Measurements from ENCODE around the gene HTRA3.
"Not testable (repeated sequence)": the region's sequence is repeated elsewhere in the genome, so short reads cannot be mapped to it uniquely, and the experiment has no call there.

Gene HTRA3

GRCh38 chr4:8348071-8348470 lies 78.5 kb downstream of the HTRA3 start:
- DNase-seq: no peak

DNA sequence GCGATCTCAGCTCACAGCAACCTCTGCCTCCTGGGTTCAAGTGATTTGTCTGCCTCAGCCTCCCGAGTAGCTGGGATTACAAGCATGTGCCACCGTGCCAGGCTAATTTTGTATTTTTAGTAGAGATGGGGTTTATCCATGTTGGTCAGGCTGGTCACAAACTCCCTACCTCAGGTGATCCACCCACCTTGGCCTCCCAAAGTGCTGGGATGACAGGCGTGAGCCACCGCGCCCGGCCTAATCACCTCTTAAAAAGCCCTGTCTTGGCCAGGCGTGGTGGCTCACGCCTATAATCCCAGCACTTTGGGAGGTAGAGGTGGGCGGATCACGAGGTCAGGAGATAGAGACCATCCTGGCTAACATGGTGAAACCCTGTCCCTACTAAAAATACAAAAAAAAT lies 79.7 kb downstream of the HTRA3 start:
- not testable (repeated sequence) for DNase-seq

DNA sequence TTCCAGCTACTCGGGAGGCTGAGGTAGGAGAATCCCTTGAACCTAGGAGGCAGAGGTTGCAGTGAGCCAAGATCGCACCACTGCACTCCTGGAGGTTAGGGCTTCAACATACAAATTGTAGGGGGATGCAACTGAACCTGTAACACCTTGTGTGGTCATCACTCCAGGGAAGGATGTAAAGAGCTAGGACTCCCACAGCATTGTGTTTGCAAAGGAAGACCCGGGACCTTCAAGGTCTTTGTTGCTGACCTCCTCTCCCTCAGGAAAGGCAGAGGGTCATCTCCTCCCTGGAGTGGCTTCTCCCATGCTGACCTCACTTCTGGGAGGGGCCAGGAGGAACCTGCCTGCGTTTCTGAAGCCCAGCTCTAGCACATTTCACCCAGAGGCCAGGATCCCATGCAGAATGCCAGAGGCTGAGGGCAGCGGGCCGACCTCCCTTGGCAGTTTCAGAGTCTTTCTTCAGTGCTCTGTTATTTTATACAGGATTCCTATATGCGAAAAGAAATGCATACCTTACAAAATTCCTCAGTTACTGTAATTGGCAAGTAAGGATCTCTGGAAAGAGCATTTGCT lies 80.2 kb downstream of the HTRA3 start:
- DNase-seq: peak; percentile 4

DNA sequence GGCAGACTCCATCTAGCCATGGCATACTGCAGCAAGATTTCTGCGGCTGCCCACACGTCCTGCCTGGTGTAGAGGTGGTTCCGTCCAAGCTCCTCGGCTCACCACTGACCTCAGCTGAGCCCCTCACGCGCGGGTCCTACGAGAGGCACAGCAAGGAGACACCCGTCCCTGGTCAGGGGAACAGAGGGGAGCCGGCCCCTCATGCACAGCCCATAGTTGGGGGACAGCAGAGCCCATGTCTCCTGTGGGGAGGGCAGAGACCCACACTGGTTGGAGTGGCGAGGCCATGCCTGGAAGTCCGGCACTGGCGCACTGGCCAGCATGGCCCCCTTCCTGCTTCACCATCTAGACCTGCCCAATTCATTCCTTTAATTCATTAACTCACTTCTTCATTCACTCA lies 80.8 kb downstream of the HTRA3 start:
- peak; percentile 6 for DNase-seq

- DNase-seq: peak; percentile 8
These were observed 81.4 kb downstream of the HTRA3 start for GRCh38 chr4:8350841-8351461.

- no peak for DNase-seq
These were observed 82.4 kb downstream of the HTRA3 start for GRCh38 chr4:8351931-8352367.

GRCh38 chr4:8352368-8353157 lies 83.0 kb downstream of the HTRA3 start:
- DNase-seq: peak; percentile 13

DNA sequence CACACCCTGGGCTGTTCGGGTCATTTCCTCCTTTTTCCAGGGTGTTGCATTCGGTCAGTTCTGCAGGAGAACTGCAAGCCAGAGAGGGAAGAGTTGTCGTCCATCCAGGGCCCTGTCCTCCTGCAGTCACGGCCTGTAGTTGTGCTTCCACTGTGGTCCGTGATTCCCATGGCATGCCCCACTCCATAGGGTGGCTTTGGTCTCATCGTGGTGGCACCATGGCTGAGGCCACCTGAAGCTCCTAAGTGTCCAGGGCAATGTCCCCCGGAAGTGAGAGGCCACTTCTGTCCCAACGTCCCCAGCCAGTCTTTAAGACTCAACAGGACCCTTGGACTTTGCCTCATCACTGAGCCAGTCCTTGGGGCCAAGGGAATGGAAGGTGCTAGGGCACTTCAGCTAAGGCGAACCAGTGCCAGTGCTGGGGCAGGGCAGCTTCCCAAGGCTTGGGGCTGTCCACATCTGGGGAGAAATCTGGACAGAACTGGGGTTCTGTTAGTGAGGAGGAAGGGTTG lies 83.7 kb downstream of the HTRA3 start:
- DNase-seq: peak; percentile 3

DNA sequence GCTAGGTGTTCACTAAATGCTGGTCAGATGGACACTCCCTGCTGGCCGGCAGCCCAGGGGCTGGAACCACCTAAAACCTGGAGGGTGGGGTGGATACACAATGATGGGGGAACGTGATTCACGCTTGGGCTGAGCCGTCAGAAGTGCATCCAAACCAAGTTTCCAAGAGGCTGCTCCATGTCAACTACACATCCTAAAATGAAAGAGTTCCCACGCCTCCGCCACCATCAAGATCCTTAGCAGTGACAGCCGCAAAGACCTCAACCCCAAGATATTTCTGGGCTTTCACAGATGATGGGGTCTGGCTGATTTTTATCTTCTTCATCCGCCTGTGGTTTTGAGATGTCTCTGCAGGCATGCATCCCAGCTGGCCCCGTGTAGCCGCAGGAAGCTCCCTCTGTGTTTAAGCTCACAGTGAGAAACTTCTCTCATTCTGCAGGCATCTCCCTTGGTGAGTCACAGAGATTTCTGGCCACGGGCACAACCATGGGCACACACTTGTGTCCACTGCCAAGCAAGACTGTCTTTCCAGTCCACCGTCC lies 84.4 kb downstream of the HTRA3 start:
- peak; percentile 8 for DNase-seq

GRCh38 chr4:8355306-8355705 lies 85.8 kb downstream of the HTRA3 start:
- no peak for DNase-seq

DNA sequence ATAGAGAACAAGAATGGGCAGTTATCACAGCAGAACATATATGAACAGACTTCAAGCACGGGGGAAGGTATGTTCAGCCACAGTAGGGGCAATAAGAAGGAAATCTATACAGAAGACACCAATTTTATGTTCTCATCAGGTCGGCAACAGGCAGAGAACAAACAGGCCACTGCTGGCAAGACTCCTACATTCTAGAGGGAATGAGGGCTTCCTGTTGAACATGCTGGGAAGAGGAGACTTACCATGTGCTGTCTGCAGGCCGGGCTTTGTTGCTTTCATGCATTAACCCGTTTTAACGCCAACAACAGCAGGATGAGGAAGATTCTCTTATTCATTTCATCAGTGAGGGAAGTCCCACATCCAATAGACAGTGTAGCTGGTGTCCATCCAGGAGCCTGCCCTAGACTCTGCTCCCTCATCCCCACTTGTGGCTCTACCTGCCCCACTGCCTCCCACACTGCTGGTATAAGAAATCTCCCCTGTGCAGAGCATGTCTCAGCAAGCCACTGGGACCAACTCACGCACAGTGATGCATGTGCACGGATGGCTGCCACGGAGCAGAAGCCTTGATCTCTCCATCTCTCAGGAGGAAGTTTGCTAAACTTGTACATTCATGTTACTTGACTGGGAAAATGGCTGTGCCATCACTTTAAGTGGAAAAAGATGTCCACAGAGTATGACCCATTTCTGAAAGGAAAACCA lies 86.5 kb downstream of the HTRA3 start:
- DNase-seq: no peak

Measured in activated T-cell treated with anti-CD3 and anti-CD28 coated beads, Interleukin-2, amount 50 U/mL, for 1 hour (primary cell).